PC-3 (cell line): ENCODE data around the gene IL18R1. TPM values are rescaled to one million over a fixed set of nuclear protein-coding genes. Genes with fewer than 3 reads are reported as not detected.

Experiments used
- ATAC-seq: fragments of 200-7000 bp; cut with Tn5 transposase; 2 replicates; pipeline ENCODE4 v1.9.1; 2020; ENCODE audit warnings: mild to moderate bottlenecking, moderate library complexity
- BruUV-seq: library from RNA; stranded (reverse); fragments of 400-500 nt; replicated peaks from 2 replicates; lab custom pipeline; 2021; lab: Mats Ljungman, UMichigan
- CTCF ChIA-PET: fragments of 300-600 bp; sonication (Branson Sonifier 250); formaldehyde crosslinking; loops from one replicate; lab custom pipeline; 2022; ENCODE audit warnings: antibody characterized with exemption; lab: Charles Lee
- POLR2A ChIA-PET: fragments of 300-600 bp; sonication (Branson Sonifier 250); formaldehyde crosslinking; loops from one replicate; lab custom pipeline; 2022; ENCODE audit warnings: antibody characterized with exemption; ENCODE audit not compliant: unreplicated experiment; lab: Charles Lee
- DNase-seq: peaks from one replicate; pipeline ENCODE4 v3.0.0-alpha.2; 2015
- H2AFZ ChIP-seq: fragments of 300-600 bp; sonication (generic); 2 replicates; pipeline ENCODE4 v1.6.0; 2016; ENCODE audit warnings: antibody characterized with exemption, low read length
- H3F3A ChIP-seq: fragments of 300-600 bp; sonication (generic); one replicate; pipeline ENCODE4 v1.6.0; 2017; ENCODE audit warnings: antibody characterized with exemption, low read length, control low read depth, mild to moderate bottlenecking; ENCODE audit not compliant: unreplicated experiment
- H3K27ac ChIP-seq: fragments of 300-600 bp; sonication (generic); 2 replicates; pipeline ENCODE4 v1.5.1; 2016; ENCODE audit warnings: mild to moderate bottlenecking, low read length
- H3K27me3 ChIP-seq: fragments of 300-600 bp; sonication (generic); 2 replicates; pipeline ENCODE4 v1.6.1; 2016; ENCODE audit warnings: low read length, mixed read lengths
- H3K36me3 ChIP-seq: fragments of 300-600 bp; sonication (generic); 2 replicates; pipeline ENCODE4 v1.6.1; 2016; ENCODE audit warnings: low read depth, mixed run types, low read length, mixed read lengths
- H3K4me1 ChIP-seq: fragments of 300-600 bp; sonication (generic); 2 replicates; pipeline ENCODE4 v1.5.1; 2016; ENCODE audit warnings: low read length; ENCODE audit not compliant: insufficient read depth
- H3K4me2 ChIP-seq: fragments of 300-600 bp; sonication (generic); 2 replicates; pipeline ENCODE4 v1.6.0; 2016; ENCODE audit warnings: low read length
- H3K4me3 ChIP-seq: fragments of 300-600 bp; sonication (generic); 2 replicates; pipeline ENCODE4 v1.5.1; 2016; ENCODE audit warnings: mild to moderate bottlenecking, low read length, mixed read lengths
- H3K79me2 ChIP-seq: fragments of 300-600 bp; sonication (generic); 2 replicates; pipeline ENCODE4 v1.6.1; 2017; ENCODE audit warnings: low read length, mixed read lengths
- H3K9ac ChIP-seq: fragments of 300-600 bp; sonication (generic); 2 replicates; pipeline ENCODE4 v1.6.0; 2016; ENCODE audit warnings: mild to moderate bottlenecking, low read length
- H3K9me2 ChIP-seq: fragments of 300-600 bp; sonication (generic); replicated peaks from 2 replicates; pipeline ENCODE4 v1.6.1; 2016; ENCODE audit warnings: mixed run types, low read length, mixed read lengths
- H3K9me3 ChIP-seq: fragments of 300-600 bp; sonication (generic); 2 replicates; pipeline ENCODE4 v1.6.1; 2016; ENCODE audit warnings: low read length, mixed read lengths
- H4K20me1 ChIP-seq: fragments of 300-600 bp; sonication (generic); 2 replicates; pipeline ENCODE4 v1.6.1; 2016; ENCODE audit warnings: low read length, mixed read lengths
- EZH2 ChIP-seq: fragments of 300-600 bp; sonication (generic); IDR thresholded peaks from one replicate; pipeline ENCODE4 v1.6.1; 2017; ENCODE audit warnings: antibody characterized with exemption, mild to moderate bottlenecking, low read length; ENCODE audit not compliant: unreplicated experiment
- EZH2phosphoT487 ChIP-seq: fragments of 300-600 bp; sonication (generic); IDR thresholded peaks from 2 replicates; pipeline ENCODE4 v1.6.1; 2018; ENCODE audit warnings: mild to moderate bottlenecking, antibody characterized with exemption, low read length, borderline replicate concordance
- intact Hi-C: fragments of 100-400 bp; cut with micrococcal nuclease; formaldehyde crosslinking; loops from 2 replicates; pipeline ENCODE4 v1.9.0; 2023
- total RNA-seq: library from RNA; depleted of rRNA; stranded (reverse); fragments of >200 nt; gene quantifications from 2 replicates; pipeline ENCODE4 v1.2.3, GENCODE V29; 2014
- TF ChIP-seq, protein P1 (sequence below): fragments of 300-600 bp; sonication (generic); conservative IDR thresholded peaks from 2 replicates; pipeline ENCODE4 v1.5.1; 2017; ENCODE audit warnings: antibody characterized with exemption, low read depth, mild to moderate bottlenecking, low read length

IL18R1 gene
- total RNA-seq, 1 experiment from 2014 or later = 1.2 TPM

DNA sequence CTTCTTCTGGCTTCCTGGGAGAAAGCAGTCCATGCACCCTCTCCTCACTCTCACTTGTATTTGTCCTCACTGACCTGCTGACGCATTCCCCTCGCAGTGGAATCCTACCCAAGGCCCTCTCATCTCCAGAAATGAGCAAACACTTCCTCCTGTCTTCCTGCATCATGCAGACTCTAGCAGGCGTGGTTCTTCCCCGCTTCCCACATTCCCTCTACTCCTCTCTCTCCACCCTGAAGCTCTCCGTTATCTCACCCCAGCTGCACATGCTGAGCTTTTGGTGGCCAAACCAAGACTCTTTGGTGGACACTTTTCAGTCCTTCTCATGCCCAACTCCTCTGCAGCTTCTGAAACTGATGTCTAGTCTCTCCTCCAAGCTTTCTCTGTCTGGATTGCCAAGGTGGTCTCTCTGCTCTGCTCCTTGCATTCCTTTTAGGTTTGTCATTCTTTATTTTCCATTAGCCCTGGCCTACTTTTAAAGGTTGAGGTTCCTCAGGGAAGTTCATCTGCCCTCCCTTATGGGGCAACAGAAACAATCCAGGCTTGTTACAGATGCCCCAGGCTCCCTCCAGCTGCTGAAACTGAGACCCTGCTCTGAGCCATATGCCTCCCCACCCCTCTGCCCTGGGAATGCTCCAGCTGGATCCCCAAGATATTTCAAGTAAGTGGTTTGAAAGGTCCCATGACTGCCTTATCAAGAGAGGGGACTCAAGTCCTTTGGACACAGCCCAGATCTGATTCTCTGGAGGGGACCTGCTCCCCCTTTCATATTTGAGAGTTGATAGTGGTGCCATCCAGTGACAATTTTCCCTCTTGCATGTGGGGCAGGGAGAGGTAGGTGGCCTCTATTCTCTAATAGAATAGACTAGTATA, 66.5 kb downstream of the IL18R1 start:
- Histone ChIP-seq H3K27me3 (peaks cover 47% of the 10 kb centered on the region), H3K9me2 (no peaks in the 10 kb centered on the region), H4K20me1 (no peaks in the 10 kb centered on the region), H3K4me3 (no peak overlapping the region), H3F3A (no peaks in the 10 kb centered on the region), H3K9me3 (no peaks in the 10 kb centered on the region), H3K79me2 (no peaks in the 10 kb centered on the region), H3K27ac (no peak overlapping the region), H3K9ac (no peak overlapping the region), H3K36me3 (no peaks in the 10 kb centered on the region), H2AFZ (no peak overlapping the region), H3K4me1 (no peaks in the 10 kb centered on the region), H3K4me2 (no peak overlapping the region)
- CTCF ChIA-PET = interaction anchor here (0.6 kb wide), 1 partner anchor 116 kb away, joined by 3 read pairs; no protein-coding TSS in a partner anchor
- ATAC-seq (no peak), DNase-seq (no peak)
- TF ChIP-seq, protein P1, sequence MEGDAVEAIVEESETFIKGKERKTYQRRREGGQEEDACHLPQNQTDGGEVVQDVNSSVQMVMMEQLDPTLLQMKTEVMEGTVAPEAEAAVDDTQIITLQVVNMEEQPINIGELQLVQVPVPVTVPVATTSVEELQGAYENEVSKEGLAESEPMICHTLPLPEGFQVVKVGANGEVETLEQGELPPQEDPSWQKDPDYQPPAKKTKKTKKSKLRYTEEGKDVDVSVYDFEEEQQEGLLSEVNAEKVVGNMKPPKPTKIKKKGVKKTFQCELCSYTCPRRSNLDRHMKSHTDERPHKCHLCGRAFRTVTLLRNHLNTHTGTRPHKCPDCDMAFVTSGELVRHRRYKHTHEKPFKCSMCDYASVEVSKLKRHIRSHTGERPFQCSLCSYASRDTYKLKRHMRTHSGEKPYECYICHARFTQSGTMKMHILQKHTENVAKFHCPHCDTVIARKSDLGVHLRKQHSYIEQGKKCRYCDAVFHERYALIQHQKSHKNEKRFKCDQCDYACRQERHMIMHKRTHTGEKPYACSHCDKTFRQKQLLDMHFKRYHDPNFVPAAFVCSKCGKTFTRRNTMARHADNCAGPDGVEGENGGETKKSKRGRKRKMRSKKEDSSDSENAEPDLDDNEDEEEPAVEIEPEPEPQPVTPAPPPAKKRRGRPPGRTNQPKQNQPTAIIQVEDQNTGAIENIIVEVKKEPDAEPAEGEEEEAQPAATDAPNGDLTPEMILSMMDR = no peak
- TF ChIP-seq EZH2phosphoT487 = no peak
- TF ChIP-seq EZH2 = no peak
- no TSS peak for BruUV-seq
- intact Hi-C loops = no loop called here
- POLR2A ChIA-PET = interaction anchor here (0.6 kb wide), 1 partner anchor 564 kb away, joined by 5 read pairs; no protein-coding TSS in a partner anchor

DNA sequence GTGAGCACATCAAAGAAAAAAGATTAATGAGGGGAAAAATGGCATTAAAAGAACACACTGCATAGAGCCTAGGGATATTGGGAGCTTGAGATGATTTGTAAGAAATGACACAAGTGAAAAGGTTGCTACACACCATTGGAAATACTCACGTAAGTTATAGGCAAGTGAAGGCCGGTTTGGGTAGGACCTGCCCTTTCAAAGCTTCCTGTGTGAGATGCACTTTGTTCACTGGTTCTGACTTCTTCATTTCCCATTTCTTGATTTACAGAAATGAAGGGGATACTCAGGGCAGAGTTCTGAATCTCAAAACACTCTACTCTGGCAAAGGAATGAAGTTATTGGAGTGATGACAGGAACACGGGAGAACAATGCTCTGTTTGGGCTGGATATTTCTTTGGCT, 67.3 kb downstream of the IL18R1 start, which contains the start of gene IL18RAP:
Gene IL18RAP (plus strand): TSS at position 251 of the 400 bp plus-strand sequence. CDS start 118 bp downstream, at position 369.
- ATAC-seq (no peak), DNase-seq (no peak)
- H3K27me3 ChIP-seq = peaks cover 51% of the 10 kb centered on the region
- no peaks in the 10 kb centered on the region for H3F3A ChIP-seq
- no peak within 1 kb of the TSS for H3K27ac ChIP-seq
- intact Hi-C loops = no loop called here
- no peaks in the 10 kb centered on the region for H3K9me2 ChIP-seq
- no peak within 1 kb of the TSS for H2AFZ ChIP-seq
- no peak within 1 kb of the TSS for H3K9ac ChIP-seq
- no TSS peak for BruUV-seq
- no peaks in the 10 kb centered on the region for H3K36me3 ChIP-seq
- CTCF ChIA-PET = no interaction called here
- no peaks in the 10 kb centered on the region for H3K79me2 ChIP-seq
- no peak within 1 kb of the TSS for H3K4me3 ChIP-seq
- no peak within 1 kb of the TSS for H3K4me2 ChIP-seq
- H3K9me3 ChIP-seq = no peaks in the 10 kb centered on the region
- no peaks in the 10 kb centered on the region for H4K20me1 ChIP-seq
- no peaks in the 10 kb centered on the region for H3K4me1 ChIP-seq
- POLR2A ChIA-PET = interaction anchor here (0.6 kb wide), 1 partner anchor 565 kb away, joined by 5 read pairs; no protein-coding TSS in a partner anchor
- TF ChIP-seq EZH2 (no peak), EZH2phosphoT487 (no peak)
- TF ChIP-seq, protein P1 = no peak

DNA sequence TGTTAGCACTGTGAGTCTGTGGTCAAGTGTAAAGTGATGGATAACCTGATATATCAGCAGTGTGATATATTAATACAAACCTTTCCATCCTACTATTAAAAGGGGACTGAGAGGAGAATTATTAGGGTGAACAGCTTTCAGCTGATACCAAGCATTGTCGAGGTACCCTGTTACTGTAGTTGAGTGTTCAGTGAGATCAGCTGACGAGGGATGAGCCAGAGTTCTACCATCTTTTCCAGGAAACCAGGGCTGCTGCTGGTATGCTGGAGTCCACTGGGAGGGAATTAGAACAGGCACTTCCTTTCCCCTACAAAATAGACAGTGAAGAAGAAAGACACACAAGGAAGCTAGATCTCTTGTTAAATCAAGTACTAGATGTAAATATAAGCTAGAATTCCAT, 67.8 kb downstream of the IL18R1 start:
- H3K27ac ChIP-seq = no peak overlapping the region
- H3K4me3 ChIP-seq = no peak overlapping the region
- ATAC-seq (no peak), DNase-seq (no peak)
- ChIA-PET POLR2A (no interaction called here), CTCF (interaction anchor here (1.0 kb wide), 1 partner anchor 19 kb away, joined by 3 read pairs; no protein-coding TSS in a partner anchor)
- H3K4me1 ChIP-seq = no peaks in the 10 kb centered on the region
- no peak for TF ChIP-seq EZH2phosphoT487
- TF ChIP-seq, protein P1 = no peak
- no peak for TF ChIP-seq EZH2
- H4K20me1 ChIP-seq = no peaks in the 10 kb centered on the region
- H3K9me3 ChIP-seq = no peaks in the 10 kb centered on the region
- peaks cover 51% of the 10 kb centered on the region for H3K27me3 ChIP-seq
- H3K9me2 ChIP-seq = no peaks in the 10 kb centered on the region
- no TSS peak for BruUV-seq
- no peaks in the 10 kb centered on the region for H3K36me3 ChIP-seq
- intact Hi-C loops = no loop called here
- H3K4me2 ChIP-seq = no peak overlapping the region
- no peaks in the 10 kb centered on the region for H3F3A ChIP-seq
- H3K79me2 ChIP-seq = no peaks in the 10 kb centered on the region
- no peak overlapping the region for H2AFZ ChIP-seq
- H3K9ac ChIP-seq = no peak overlapping the region
